Hypothalamus (tissue), 51 donors: ENCODE results near the gene AGMAT.

ENCODE experiments used
- DNase-seq, 51 donors: peaks; one replicate each; lab custom pipeline; 2025; lab: John Stamatoyannopoulos, UW

The AGMAT gene

GRCh38 chr1:15525050-15526020 is 59.5 kb downstream of the AGMAT start:
- peak in 6 of 51 donors; percentile 5 to 52 (median 24) for DNase-seq

DNA sequence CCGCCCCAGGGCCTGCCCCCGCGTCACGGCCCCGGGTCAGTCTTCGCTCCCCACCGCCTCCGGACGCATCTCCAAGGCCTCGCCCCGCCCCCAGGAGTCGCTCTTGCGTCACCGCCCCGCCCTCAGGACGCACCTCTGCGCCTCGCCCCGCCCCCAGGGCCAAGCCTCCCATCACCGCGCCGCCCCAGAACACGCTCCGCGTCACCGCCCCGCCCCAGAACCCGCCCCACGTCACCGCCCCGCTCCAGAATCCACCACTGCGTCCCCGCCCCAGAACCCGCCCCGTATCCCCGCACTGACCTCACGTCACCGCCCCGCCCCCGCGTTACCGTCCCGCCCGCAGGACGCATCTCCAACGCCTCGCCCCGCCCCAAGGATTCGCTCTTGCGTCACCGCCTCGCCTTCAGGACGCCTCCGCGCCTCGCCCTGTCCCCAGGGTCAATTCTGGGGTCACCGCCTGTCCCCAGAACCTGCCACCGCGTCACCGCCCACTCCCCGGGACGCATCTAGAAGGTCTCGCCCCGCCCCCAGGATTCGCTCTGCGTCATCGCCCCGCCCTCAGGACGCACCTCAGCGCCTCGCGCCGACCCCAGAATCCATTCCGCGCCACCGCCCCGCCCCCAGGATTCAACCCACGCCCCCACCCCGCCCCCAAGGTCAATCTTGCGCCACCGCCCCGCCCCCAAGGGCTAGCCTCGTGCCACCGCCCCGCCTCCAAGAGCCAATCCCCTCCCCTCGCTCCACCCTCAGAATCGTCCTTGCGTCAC is 60.4 kb downstream of the AGMAT start:
- peak; percentile 96 to 100 (median 100) for DNase-seq

- no peak for DNase-seq
Measured at GRCh38 chr1:15524021-15524282, 60.9 kb downstream of the AGMAT start, which contains the start of gene CASP9. Gene CASP9, minus strand, starts transcription at chr1:15524215. Its CDS starts 15 bp downstream, at chr1:15524200.

GRCh38 chr1:15523104-15524020 is 61.5 kb downstream of the AGMAT start:
- DNase-seq: no peak

DNA sequence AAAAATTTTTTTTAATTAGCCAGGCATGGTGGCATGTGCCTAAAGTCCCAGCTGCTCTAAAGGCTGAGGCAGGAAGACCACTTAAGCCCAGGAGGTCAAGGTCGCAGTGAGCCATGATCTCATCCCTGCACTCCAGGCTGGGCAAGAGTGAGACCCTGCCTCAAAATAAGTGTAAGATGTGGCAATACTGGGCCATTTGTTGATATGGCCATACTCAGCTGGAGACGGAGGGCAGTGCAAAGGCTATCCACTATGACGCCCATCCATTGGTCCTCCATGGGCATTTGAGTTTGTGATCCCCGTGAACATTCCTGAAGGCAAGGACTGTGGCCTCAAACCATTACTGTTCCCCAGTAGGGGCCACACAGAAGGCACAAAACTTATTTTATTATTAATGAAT is 62.3 kb downstream of the AGMAT start:
- DNase-seq: no peak
